Smooth muscle cell of the brain vasculature (primary cell): ENCODE data around the gene ORM1.

ENCODE experiments used
- DNase-seq: peaks from one replicate; pipeline ENCODE4 v3.0.0-alpha.2; 2012; ENCODE audit warnings: low read depth, low spot score

Gene ORM1

GRCh38 chr9:114342755-114343440 lies 20.0 kb downstream of the ORM1 start:
- DNase-seq: no peak

- DNase-seq: no peak
These were observed 20.7 kb downstream of the ORM1 start for GRCh38 chr9:114343471-114344187.

GRCh38 chr9:114344188-114344566 lies 21.3 kb downstream of the ORM1 start:
- no peak for DNase-seq

DNA sequence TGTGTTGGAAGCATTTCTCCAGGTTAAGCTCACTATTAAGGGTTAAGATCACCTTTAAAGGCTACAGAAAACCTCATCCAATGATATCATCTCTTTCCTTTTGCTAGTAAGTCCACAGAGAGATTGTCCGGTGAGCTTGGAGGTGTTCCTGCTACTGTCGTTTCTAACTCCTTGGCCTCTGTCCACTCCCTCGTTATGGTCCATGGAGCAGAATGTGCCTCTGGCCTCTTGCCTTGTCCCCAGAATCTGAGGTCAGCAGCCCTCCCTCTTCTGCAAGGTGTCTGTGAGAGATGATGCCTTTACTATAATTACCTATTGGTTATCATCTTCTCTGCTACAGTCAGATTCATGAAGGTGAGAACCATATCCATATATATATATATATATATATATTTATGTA lies 21.8 kb downstream of the ORM1 start:
- no peak for DNase-seq

DNA sequence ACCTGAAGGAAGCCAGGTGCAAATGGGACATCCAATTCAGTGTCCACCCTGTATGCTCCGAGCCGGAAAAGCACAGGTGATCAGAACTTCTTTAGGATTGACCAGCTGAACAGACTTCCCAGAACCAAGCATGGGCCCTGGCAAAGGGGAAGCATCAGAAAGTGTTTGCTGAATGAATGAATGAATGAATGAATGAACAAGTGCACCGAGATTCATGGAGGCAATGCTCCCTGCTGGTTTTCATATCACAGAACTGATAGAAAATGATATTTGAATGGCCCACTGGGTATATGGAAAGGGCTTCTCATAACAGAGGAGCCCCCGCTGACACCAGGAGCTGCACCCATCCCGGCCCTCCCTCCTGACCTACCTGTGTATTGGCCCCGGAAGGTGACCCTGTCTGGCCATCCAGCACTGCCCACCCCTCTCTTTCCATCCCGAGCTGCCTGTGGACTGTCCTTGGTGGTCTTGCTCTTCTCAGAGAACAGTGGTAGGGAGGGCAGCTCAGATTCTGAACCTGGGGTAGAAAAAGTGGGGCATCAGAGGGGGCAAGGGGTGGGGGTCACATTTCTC lies 22.7 kb downstream of the ORM1 start:
- no peak for DNase-seq

DNA sequence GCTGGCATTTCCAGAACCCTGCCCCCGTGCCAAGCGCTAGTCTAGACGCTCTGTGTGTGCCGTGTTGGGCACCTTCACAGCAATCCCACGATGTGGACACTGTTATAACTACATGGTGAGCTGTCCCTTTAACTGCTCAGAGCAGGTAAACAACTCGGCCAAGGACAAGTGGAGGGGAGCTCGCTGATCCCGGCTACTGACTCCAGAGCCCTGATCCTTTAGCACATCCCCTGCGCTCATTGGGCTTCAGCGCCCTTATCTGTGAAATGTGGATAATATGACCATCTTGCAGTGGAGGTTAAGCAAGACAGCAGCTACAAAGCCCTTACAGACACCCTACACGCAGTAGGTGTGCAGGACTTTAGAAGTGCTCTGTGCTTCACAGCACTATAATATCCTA lies 23.2 kb downstream of the ORM1 start:
- DNase-seq: no peak

DNA sequence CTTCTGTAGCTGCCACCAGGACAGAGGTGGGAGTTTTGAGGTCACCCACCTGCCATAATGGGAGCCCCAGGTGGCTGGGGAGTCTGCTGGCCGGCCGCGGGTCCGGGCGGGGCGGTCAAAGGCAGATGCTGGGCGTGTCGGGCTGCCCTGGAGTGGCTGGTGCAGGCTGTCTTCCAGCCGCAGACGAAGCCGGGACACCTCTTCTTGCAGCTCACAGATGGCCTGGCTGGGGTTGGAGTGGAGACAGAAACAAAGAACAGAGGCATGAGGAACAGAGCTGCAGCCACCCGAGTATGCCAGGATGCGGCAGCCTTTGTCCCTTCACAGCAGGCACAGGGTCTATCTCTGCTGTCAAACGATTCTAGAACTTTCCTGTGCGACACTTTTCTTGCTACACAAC lies 24.8 kb downstream of the ORM1 start:
- no peak for DNase-seq

DNA sequence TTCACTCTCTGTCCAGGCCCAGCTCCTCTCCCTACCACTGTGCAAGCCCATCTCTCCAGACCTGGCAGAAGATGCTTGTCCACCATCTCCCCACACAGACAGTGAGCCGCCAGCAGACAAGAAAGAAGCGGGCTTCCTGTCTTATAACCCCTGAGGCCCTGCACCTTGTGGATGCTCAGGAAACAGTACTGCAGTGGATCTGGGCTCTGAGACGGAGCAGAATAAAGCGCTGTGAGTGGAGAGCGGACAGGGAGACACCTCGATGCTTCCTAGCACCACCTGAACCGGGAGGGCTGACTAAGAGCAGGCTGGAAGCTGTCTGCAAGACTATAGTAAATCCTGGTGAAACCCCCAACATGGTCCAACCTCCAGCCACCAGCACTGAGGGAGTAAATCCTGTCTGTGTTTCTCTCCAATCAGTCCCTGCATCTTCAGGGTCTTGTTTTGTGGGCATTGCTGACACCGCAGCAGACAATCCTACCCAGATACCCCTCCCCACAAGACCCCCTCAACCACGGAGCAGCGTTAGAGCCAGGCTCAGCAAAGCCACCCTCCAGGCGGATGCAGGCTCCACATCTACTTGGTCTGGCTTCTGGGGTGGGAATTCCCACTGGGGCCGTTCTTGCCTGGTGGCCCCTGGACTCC lies 25.5 kb downstream of the ORM1 start:
- no peak for DNase-seq

GRCh38 chr9:114348906-114349482 lies 26.1 kb downstream of the ORM1 start:
- DNase-seq: peak; percentile 60

DNA sequence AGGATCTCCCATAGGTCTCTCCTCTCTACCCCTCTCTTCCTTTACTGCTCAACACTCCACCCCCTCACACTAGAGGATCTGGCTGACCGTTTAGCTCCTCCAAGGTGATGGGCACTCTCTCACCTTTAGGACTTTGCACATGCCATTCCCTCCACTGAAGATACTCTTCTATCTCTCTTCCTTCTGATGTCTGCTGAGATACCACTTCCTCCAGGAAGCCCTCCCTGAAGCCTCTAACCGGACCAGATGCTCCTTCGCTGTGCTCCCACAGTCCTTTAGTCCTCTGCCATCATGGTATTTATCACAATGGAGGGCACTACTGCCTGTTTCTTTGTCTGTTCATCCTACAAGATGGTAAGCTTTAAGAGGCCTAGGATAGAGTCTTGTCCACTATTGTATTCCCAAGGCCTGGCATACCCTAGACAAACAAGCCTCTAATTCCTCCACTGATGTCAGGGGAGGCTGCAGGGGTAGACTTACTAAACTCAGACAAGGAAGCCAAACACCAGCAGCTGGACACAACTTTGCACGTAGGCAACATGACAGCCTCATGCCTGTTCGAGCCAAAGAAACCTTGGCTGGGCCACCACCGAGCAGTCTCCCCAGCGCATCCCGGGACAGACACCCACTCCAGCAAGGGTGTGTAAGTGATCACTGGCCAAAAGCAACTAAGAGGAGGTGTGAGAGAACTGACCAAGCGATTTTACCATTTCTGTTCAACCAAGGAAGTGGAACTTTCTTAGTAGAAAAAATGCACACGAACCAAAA lies 27.0 kb downstream of the ORM1 start:
- no peak for DNase-seq

DNA sequence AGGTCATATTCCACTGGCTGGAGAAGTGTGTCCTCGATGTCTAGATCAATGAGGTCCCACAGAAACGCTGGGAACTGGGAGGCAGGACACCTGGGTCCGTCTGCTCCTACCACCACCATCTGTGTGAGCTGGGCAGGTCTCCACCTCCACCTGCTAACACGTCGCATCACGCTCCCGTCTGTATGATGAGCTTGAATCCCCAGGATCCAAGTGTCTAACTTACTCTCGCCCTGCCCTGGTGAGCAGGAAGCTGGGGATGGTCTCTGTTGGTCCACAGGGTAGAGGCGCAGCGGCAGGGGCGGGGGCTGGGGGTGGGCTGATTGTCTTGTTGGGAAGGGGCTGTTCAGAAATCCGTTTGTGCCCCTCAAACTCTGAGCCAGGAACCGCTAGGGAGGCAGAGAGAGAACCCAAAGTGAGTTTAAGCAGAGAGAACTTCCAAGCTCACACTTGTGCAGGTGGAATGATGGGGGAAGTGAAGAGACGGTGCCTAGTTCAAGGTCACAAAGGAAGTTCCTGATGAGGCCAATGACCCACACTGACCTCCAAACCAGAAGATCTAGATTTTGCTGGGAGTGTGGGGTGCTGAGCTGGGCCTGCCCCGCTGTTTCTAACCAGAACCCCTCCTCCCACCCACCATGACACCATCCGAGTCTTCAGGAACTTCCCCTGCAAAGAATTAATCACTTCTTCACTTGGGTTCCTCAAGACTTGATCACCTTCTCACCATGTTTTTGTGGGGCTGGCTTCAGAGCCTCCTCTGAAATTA lies 27.9 kb downstream of the ORM1 start:
- DNase-seq: no peak

- no peak for DNase-seq
These were observed 29.0 kb downstream of the ORM1 start for GRCh38 chr9:114351932-114352331.

- DNase-seq: no peak
These were observed 32.9 kb downstream of the ORM1 start for GRCh38 chr9:114355821-114356220.

DNA sequence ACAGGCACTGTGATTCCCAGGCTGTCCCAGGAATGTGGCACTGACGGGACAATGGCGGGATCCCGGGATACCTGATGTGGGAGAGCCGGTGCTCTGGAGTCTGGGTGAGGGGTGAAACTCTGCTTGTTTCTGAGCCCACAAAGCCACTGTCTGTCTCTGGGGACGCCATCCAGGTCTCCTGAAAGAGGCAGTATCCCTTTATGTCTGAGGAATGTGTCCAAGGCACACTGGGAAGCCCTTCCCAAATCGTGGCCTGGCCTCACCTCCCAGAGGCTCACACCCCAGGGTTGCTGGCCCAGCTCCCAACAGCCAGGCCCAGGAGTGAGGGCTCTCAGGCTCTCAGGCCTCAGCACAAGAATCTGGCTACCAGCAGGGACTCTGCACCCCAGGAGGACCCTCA lies 33.9 kb downstream of the ORM1 start:
- no peak for DNase-seq

DNA sequence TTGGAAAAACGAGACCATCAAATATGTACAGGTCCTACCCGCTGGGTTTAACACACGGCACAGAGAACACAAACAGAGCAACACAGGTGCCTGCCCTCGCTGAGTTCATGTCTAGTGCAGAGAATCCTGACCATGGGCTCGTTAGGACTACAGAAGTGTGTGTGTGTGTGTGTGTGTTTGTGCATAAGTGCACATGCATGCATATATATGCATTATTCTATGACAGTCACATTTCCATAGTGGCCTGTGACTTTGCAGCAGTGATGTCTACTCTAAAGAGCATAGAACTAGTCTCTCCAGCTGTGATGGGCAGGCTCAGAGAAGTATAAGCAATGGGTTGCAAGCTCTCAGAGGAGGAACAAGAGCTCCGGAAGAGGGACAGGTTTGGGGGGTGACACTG lies 34.5 kb downstream of the ORM1 start:
- no peak for DNase-seq

DNA sequence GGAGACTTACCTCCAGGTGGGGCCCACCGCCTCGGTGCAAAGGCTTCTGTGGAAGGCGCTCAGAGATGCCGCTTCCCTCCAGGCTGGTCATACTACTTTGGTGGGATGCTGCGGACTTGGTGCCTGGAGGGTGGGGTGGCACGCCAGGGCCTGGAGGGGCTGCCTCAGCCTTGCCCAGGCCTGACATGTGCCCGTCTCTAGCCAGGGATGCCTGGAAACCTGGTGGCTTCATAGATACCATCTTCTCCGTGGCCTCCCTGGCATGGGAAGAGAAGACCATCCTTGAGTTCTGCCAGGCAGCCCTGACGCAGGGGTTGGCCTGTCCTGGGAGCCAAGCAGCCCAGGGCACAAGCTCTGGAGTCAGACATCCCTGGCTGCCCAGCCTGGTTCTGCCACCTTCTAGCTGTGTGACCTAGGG lies 35.0 kb downstream of the ORM1 start:
- no peak for DNase-seq

- no peak for DNase-seq
These were observed 36.9 kb downstream of the ORM1 start for GRCh38 chr9:114359801-114360200.

GRCh38 chr9:114361542-114361941 lies 38.6 kb downstream of the ORM1 start:
- DNase-seq: no peak

DNA sequence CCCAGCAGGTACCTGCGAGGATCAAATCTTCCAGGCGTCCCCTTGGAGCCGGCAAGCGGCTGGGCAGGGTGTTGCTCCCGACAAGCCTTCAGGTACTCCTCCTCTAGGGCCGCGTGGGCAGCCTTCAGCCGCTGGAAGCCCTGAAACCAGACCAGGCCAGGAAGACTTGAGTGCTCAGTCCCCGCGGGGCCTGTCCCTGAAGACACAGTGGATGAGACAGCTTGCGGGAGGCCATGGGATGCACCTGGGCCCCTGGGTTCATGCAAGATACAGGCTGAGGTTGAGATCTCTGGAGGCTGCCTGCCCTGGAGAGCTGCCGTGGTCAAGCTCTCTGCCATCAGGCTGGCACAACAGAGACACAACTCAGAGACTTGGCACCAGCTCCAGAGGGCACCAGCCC lies 39.5 kb downstream of the ORM1 start:
- DNase-seq: no peak

DNA sequence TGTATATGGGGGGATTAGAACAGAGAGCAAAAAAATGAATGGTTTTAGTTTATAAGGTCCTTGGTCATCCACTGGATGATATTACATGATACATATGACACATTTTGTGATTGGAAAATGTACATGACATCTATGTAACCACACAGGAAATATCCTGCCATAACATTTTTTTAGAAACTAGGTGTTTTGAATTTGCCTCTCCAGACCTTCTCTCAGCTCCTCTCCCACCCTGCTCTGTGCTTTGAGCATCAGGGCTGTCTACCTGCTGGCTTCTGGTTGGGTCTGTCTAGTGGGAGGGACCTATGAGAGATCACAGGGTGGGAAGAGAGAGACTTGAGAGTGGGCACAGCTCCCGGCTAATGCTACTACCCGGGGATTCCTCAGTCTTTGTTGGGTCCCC lies 40.5 kb downstream of the ORM1 start:
- no peak for DNase-seq
